CD1c-positive myeloid dendritic cell (primary cell): ENCODE results near the gene BRIX1.
"Not testable (repeated sequence)": the region's sequence is repeated elsewhere in the genome, so short reads cannot be mapped to it uniquely, and the experiment has no call there.

ENCODE experiments used
- DNase-seq: peaks from one replicate; pipeline ENCODE4 v3.0.0-alpha.2; 2016; ENCODE audit errors: extremely low spot score

Gene BRIX1

DNA sequence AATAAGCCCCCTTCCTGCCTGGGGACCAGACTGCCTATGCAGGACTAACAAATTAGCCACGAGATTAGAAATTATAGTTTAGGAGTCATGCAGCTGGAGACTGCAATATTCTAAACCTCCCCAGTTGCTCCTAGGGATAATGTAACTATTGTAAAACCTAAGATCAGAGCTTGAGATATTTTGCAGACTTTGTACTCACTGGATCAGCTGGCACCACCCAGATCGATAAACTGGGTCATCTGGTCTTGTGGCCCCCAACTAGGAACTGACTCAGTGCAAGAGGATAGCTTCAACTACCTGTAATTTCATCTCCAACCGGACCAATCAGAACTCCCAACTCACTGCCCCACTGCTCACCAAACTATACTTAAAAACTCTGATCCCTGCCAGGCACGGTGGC lies 52.0 kb downstream of the BRIX1 start:
- no peak for DNase-seq

GRCh38 chr5:34968258-34968657 lies 52.7 kb downstream of the BRIX1 start:
- DNase-seq: no peak

- no peak for DNase-seq
Measured at GRCh38 chr5:34970552-34970951, 55.0 kb downstream of the BRIX1 start.

GRCh38 chr5:34971655-34972054 lies 56.1 kb downstream of the BRIX1 start:
- not testable (repeated sequence) for DNase-seq
